ENCODE data around the gene ILKAP.

DNA sequence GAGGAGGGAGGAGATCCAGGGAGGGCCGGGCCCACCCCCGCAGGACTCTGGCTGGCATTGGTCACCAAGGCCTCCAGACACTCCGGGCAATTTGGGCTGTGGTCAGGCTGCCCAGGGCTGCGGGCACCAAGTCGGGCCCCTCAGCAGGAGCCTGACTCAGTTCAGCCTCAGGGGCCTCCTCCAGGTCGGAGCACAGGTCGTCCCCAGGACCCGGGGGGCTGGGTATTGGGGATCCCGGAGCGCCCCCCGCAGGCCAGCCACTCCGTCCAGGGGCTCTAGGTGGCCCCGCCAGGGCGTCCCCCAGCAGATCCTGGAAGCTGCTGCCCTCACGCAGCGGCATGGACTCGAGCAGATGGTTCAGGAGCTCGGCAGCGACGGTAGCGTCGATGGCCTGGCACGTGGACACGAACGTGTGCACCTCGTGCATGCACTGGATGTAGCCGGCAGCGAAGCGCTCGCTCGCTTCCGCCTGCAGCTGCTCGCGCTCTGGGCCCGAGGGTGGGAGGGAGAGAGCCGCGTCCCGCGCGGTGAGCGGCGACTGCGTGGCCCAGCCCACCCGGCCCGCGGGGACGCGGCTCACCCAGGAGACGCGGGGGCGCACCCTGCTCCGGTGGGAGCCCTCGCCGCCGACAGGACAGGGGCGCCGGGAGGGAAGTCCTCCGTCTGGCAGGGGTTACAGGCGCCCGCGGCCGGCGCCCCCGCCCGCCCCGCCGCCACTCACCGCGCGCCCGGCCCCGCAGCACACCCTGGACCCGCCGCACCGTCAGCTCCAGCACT is 35.5 kb upstream of the ILKAP start:
- TF ChIP-seq, protein P1, sequence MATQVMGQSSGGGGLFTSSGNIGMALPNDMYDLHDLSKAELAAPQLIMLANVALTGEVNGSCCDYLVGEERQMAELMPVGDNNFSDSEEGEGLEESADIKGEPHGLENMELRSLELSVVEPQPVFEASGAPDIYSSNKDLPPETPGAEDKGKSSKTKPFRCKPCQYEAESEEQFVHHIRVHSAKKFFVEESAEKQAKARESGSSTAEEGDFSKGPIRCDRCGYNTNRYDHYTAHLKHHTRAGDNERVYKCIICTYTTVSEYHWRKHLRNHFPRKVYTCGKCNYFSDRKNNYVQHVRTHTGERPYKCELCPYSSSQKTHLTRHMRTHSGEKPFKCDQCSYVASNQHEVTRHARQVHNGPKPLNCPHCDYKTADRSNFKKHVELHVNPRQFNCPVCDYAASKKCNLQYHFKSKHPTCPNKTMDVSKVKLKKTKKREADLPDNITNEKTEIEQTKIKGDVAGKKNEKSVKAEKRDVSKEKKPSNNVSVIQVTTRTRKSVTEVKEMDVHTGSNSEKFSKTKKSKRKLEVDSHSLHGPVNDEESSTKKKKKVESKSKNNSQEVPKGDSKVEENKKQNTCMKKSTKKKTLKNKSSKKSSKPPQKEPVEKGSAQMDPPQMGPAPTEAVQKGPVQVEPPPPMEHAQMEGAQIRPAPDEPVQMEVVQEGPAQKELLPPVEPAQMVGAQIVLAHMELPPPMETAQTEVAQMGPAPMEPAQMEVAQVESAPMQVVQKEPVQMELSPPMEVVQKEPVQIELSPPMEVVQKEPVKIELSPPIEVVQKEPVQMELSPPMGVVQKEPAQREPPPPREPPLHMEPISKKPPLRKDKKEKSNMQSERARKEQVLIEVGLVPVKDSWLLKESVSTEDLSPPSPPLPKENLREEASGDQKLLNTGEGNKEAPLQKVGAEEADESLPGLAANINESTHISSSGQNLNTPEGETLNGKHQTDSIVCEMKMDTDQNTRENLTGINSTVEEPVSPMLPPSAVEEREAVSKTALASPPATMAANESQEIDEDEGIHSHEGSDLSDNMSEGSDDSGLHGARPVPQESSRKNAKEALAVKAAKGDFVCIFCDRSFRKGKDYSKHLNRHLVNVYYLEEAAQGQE (IDR thresholded peaks at IDR 0.05; ENCODE audit: insufficient read depth in 1 of 2, low read depth in 2 of 2, low read length in 2 of 2): no peak
- TF ChIP-seq TAF1 (IDR thresholded peaks at IDR 0.05; ENCODE audit: borderline replicate concordance, insufficient read depth, low read length): no peak
- no peak for TF ChIP-seq POLR2AphosphoS5 (IDR thresholded peaks at IDR 0.05; ENCODE audit: low read depth, low read length)
- no peak for TF ChIP-seq SIN3A (IDR thresholded peaks at IDR 0.05; ENCODE audit: borderline replicate concordance, insufficient read depth, low read length)

All from PFSK-1 (cell line).